GM12864 (cell line): ENCODE results near the gene VWA3B.

Source experiments
- DNase-seq: peaks from one replicate; pipeline ENCODE4 v3.0.0-alpha.2; 2011; ENCODE audit warnings: low read depth
- H3K4me3 ChIP-seq: 2 replicates; pipeline ENCODE4 v1.5.1; 2011; ENCODE audit warnings: mild to moderate bottlenecking, low read depth, low read length, control low read depth
- CTCF ChIP-seq: IDR thresholded peaks from 2 replicates; pipeline ENCODE4 v1.5.1; 2011; ENCODE audit warnings: low read depth, mild to moderate bottlenecking, moderate library complexity, low read length, control low read depth, inconsistent platforms; ENCODE audit errors: missing control alignments

VWA3B gene

GRCh38 chr2:98280376-98281102, 193.6 kb downstream of the VWA3B start:
- DNase-seq: no peak
- H3K4me3 ChIP-seq: no peak overlapping the region
- TF ChIP-seq CTCF: no peak

- no peak overlapping the region for H3K4me3 ChIP-seq
- no peak for TF ChIP-seq CTCF
- no peak for DNase-seq
These were observed 194.6 kb downstream of the VWA3B start for GRCh38 chr2:98281607-98282006.

GRCh38 chr2:98282109-98282508, 195.1 kb downstream of the VWA3B start:
- TF ChIP-seq CTCF: no peak
- H3K4me3 ChIP-seq: no peak overlapping the region
- no peak for DNase-seq

- H3K4me3 ChIP-seq: no peak overlapping the region
- no peak for TF ChIP-seq CTCF
- no peak for DNase-seq
These were observed 206.1 kb downstream of the VWA3B start for GRCh38 chr2:98293030-98293429.

GRCh38 chr2:98293931-98294687, 207.1 kb downstream of the VWA3B start:
- DNase-seq: no peak
- no peak overlapping the region for H3K4me3 ChIP-seq
- no peak for TF ChIP-seq CTCF

- DNase-seq: no peak
- H3K4me3 ChIP-seq: no peak overlapping the region
- TF ChIP-seq CTCF: no peak
These were observed 207.7 kb downstream of the VWA3B start for GRCh38 chr2:98294711-98295110.
